HCT116 (cell line): Measurements from ENCODE around the gene ARHGDIA. TPM values are rescaled to one million over a fixed set of nuclear protein-coding genes. Genes with fewer than 3 reads are reported as not detected.

ENCODE experiments used
- total RNA-seq: library from RNA; stranded (reverse); gene quantifications from one replicate; pipeline ENCODE4 v1.2.1, GENCODE V29; 2021; ENCODE audit not compliant: unreplicated experiment

The ARHGDIA gene
- total RNA-seq, 1 experiment from 2014 or later = 554 TPM

Other genes starting within 250 kb of the ARHGDIA start
- gene NPLOC4, start 234.2 kb downstream of the ARHGDIA start, total RNA-seq = 137 TPM
- gene TSPAN10, start 234.1 kb downstream of the ARHGDIA start, total RNA-seq = 2.3 TPM
- gene PDE6G, start 214.8 kb downstream of the ARHGDIA start, total RNA-seq = not detected
- 75.9 TPM for gene OXLD1, start 204.7 kb downstream of the ARHGDIA start, total RNA-seq
- gene CCDC137, start 204.6 kb downstream of the ARHGDIA start, total RNA-seq = 77.5 TPM
- gene ARL16, start 187.5 kb downstream of the ARHGDIA start, total RNA-seq = 47.5 TPM
- 231 TPM for gene HGS, start 187.3 kb downstream of the ARHGDIA start, total RNA-seq
- 260 TPM for gene MRPL12, start 168.0 kb downstream of the ARHGDIA start, total RNA-seq
- 70.8 TPM for gene SLC25A10, start 159.1 kb downstream of the ARHGDIA start, total RNA-seq
- gene GCGR, start 67.2 kb downstream of the ARHGDIA start, total RNA-seq = not detected
- 59.2 TPM for gene MCRIP1, start 38.0 kb downstream of the ARHGDIA start, total RNA-seq
- not detected for gene PPP1R27, start 36.3 kb downstream of the ARHGDIA start, total RNA-seq
- gene P4HB, start 10.8 kb downstream of the ARHGDIA start, total RNA-seq = 1,043 TPM
- gene ALYREF, start 20.2 kb upstream of the ARHGDIA start, total RNA-seq = 280 TPM
- 208 TPM for gene ANAPC11, start 20.4 kb upstream of the ARHGDIA start, total RNA-seq
- 1.2 TPM for gene NPB, start 30.9 kb upstream of the ARHGDIA start, total RNA-seq
- 51.5 TPM for gene PCYT2, start 40.1 kb upstream of the ARHGDIA start, total RNA-seq
- 62.6 TPM for gene SIRT7, start 46.8 kb upstream of the ARHGDIA start, total RNA-seq
- gene MAFG, start 56.4 kb upstream of the ARHGDIA start, total RNA-seq = 46.8 TPM
- 396 TPM for gene PYCR1, start 66.0 kb upstream of the ARHGDIA start, total RNA-seq
- not detected for gene MYADML2, start 75.9 kb upstream of the ARHGDIA start, total RNA-seq
- 12.5 TPM for gene NOTUM, start 89.8 kb upstream of the ARHGDIA start, total RNA-seq
- 51.0 TPM for gene ASPSCR1, start 106.3 kb upstream of the ARHGDIA start, total RNA-seq
- 184 TPM for gene CENPX, start 151.5 kb upstream of the ARHGDIA start, total RNA-seq
- 40.1 TPM for gene LRRC45, start 152.0 kb upstream of the ARHGDIA start, total RNA-seq
- 120 TPM for gene RAC3, start 160.3 kb upstream of the ARHGDIA start, total RNA-seq
- gene DCXR, start 166.4 kb upstream of the ARHGDIA start, total RNA-seq = 306 TPM
- 52.0 TPM for gene RFNG, start 180.5 kb upstream of the ARHGDIA start, total RNA-seq
- 205 TPM for gene GPS1, start 180.6 kb upstream of the ARHGDIA start, total RNA-seq
- 176 TPM for gene DUS1L, start 194.5 kb upstream of the ARHGDIA start, total RNA-seq
- gene FASN, start 226.9 kb upstream of the ARHGDIA start, total RNA-seq = 754 TPM